ENCODE measurements around the gene CBX8.

DNA sequence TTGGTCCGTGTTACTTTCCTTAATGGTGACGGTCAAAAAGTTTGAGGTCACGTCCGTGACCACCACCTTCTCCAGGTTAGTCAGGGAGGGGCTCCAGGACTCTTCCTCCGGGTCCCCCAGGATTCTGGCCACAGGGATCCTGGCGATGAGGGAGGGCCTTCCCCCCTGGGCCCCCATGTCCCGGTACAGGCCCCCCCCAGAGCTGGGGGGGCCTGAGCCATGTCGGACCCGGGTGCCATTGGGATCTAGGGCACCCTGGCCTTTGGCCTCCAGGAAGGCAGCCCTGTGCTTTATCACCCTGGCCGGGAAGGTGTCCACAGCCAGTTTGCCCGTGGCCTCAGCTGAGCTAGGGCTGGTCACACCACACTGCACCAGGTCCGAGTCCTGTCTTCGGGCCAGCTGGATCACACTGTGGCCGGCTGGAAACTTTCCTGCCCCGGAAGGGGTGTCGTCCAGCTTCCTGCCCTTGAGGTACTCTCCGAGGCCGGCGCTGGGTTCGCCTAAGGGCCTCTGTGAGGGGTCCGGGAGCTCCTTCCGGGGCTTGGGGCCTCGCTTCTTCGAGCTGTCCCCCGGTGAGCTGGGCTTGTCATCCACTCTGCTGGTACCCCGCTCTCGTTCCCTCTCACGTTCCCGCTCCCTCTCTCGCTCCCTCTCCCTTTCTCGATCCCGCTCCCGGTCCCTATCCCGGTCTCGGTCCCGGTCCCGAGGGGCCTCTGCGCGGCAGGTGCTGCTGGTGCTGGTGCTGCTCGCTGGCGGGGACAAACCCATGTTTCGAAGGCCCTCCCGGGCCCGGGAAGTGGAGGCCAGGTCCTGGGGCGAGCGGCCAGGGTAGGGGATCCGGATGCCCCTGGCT, 2.0 kb downstream of the CBX8 start:
- TF ChIP-seq POLR2AphosphoS5 (IDR thresholded peaks at IDR 0.05; ENCODE audit: borderline replicate concordance, low read depth, low read length) (no peak), EZH2 (IDR thresholded peaks at IDR 0.05) (no peak)

Data from SK-N-MC (cell line).